Prostate gland (tissue), 2 donors: ENCODE measurements around the gene RPL41.

Source experiments
- CTCF ChIP-seq, 4 experiments: fragments of 200-600 bp in 2 of 4; fragments of 450-650 bp in 2 of 4; sonication (generic) in 2 of 4; IDR thresholded peaks; 1 replicate in 3 of 4; 2 replicates in 1 of 4; pipeline ENCODE4 v1.5.1; 2016 to 2019; ENCODE audit warnings: antibody characterized with exemption in 4 of 4, mild to moderate bottlenecking in 2 of 4, moderate library complexity in 2 of 4
- POLR2AphosphoS5 ChIP-seq: sonication (generic); formaldehyde crosslinking; IDR thresholded peaks from one replicate; pipeline ENCODE4 v1.6.1; 2017; ENCODE audit warnings: antibody characterized with exemption

DNA sequence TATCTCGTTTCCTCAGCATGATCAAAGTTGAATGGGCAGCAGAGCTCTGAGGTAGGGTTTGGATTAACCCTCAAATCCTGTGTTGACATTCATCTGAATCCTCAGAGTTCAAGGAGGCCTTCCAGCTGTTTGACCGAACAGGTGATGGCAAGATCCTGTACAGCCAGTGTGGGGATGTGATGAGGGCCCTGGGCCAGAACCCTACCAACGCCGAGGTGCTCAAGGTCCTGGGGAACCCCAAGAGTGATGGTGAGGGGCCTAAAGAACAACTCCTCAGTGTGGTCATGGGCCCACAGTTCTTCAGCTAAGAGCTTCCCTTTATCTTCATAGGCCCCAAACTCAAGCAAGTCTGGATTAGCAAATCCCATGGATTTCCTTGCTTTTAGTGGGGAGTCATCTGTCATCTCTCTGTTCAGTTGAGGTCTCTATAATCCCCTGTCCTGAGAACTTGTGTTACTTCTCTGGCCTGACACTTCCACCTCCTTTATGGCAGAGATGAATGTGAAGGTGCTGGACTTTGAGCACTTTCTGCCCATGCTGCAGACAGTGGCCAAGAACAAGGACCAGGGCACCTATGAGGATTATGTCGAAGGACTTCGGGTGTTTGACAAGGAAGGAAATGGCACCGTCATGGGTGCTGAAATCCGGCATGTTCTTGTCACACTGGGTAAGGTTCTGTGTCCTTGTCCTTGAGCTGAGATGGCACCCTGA is 43.2 kb downstream of the RPL41 start:
- TF ChIP-seq CTCF (IDR thresholded peaks at IDR 0.05) (no peak), POLR2AphosphoS5 (no peak)
